ENCODE results near the gene LAMC1.

The LAMC1 gene

DNA sequence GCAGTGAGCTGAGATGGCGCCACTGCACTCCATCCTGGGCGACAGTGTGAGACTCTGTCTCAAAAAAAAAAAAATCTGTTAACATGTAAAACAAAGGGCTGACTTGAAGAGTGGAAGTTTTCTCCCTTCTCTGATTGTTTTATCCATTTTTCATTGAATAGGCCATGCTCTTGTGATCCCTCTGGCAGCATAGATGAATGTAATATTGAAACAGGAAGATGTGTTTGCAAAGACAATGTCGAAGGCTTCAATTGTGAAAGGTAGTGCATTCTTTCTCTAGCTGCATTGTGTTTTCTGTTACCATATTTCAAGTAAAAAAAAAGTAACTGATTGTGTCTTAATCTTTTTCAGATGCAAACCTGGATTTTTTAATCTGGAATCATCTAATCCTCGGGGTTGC, 93.2 kb downstream of the LAMC1 start:
- DNase-seq (ENCODE audit: low read depth) = no peak
- H3K4me3 ChIP-seq (ENCODE audit: low read depth, low read length) = no peak overlapping the region
- TF ChIP-seq, protein P1, sequence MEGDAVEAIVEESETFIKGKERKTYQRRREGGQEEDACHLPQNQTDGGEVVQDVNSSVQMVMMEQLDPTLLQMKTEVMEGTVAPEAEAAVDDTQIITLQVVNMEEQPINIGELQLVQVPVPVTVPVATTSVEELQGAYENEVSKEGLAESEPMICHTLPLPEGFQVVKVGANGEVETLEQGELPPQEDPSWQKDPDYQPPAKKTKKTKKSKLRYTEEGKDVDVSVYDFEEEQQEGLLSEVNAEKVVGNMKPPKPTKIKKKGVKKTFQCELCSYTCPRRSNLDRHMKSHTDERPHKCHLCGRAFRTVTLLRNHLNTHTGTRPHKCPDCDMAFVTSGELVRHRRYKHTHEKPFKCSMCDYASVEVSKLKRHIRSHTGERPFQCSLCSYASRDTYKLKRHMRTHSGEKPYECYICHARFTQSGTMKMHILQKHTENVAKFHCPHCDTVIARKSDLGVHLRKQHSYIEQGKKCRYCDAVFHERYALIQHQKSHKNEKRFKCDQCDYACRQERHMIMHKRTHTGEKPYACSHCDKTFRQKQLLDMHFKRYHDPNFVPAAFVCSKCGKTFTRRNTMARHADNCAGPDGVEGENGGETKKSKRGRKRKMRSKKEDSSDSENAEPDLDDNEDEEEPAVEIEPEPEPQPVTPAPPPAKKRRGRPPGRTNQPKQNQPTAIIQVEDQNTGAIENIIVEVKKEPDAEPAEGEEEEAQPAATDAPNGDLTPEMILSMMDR (IDR thresholded peaks at IDR 0.05; ENCODE audit: low read depth, low read length, missing control alignments) = no peak
- in situ Hi-C loops (cut with HindIII; ENCODE audit: low sequenced_read_pairs) = no loop called here

DNA sequence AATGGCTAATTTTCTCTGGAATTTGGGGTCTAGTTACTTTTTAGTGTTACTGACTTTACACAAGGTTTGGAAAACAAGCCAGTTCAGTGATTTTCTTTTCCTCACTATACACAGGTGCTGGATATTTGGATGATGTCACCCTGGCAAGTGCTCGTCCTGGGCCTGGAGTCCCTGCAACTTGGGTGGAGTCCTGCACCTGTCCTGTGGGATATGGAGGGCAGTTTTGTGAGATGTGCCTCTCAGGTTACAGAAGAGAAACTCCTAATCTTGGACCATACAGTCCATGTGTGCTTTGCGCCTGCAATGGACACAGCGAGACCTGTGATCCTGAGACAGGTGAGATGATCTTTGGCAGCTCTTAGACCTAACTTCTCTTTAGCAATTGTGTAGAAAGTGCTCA, 98.4 kb downstream of the LAMC1 start:
- TF ChIP-seq, protein P1 (IDR thresholded peaks at IDR 0.05; ENCODE audit: low read depth, low read length, missing control alignments) = no peak

DNA sequence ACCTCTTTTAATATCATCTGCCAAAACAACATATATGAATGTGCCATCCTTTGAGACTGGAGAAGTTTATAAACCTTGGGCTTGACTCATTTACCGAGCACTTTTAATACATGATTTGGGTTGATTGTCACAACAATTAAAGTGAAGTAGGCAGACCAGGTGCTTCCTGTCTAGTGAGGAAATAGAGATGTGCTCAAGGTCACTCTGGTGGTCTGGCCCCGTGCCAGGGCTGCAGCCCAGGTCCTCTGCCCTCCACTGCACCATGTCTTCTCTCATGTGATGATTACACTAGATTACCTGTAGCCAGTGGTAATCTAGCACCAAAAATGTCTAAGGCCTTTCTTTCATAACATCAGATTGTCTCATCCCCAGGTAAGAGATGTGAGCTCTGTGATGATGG, 101.0 kb downstream of the LAMC1 start:
- in situ Hi-C loops (cut with HindIII; ENCODE audit: low sequenced_read_pairs) = no loop called here
- TF ChIP-seq, protein P1 (IDR thresholded peaks at IDR 0.05; ENCODE audit: low read depth, low read length, missing control alignments) = no peak
- H3K4me3 ChIP-seq (ENCODE audit: low read depth, low read length) = no peak overlapping the region
- no peak for DNase-seq (ENCODE audit: low read depth)

More for the DNA sequence above, 98.4 kb downstream of the LAMC1 start:
- in situ Hi-C loops (cut with HindIII; ENCODE audit: low sequenced_read_pairs) = no loop called here
- no peak for DNase-seq (ENCODE audit: low read depth)
- no peak overlapping the region for H3K4me3 ChIP-seq (ENCODE audit: low read depth, low read length)

DNA sequence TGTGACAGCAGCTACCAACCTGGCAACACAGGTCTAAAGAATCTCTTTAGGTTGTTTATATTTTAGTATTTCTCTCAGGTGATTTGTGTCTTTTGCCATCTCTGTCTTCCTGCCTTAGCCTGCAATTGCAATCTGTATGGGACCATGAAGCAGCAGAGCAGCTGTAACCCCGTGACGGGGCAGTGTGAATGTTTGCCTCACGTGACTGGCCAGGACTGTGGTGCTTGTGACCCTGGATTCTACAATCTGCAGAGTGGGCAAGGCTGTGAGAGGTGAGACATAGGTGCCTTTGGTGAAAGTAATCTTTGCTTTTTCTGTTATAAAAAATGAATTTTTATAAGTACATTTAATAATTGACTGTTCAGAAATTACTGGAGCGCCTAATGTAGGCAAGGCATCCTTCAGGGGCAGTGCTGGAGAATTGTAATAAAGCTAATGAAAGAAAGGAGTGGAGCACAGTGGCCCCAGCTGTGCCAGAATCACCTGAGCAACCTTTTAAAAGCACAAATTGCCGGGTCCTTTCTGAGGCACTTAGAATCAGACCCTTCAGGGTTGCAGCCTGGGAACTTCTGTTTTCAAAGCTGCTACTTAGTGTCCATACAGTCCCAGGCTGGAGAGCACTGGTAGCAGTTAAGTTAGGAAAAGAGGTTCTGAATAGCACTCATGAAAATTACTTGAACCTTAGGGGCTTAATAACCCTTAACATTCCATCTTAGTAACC, 102.2 kb downstream of the LAMC1 start:
- H3K4me3 ChIP-seq (ENCODE audit: low read depth, low read length) = no peak overlapping the region
- in situ Hi-C loops (cut with HindIII; ENCODE audit: low sequenced_read_pairs) = no loop called here
- no peak for DNase-seq (ENCODE audit: low read depth)
- TF ChIP-seq, protein P1 (IDR thresholded peaks at IDR 0.05; ENCODE audit: low read depth, low read length, missing control alignments) = no peak

DNA sequence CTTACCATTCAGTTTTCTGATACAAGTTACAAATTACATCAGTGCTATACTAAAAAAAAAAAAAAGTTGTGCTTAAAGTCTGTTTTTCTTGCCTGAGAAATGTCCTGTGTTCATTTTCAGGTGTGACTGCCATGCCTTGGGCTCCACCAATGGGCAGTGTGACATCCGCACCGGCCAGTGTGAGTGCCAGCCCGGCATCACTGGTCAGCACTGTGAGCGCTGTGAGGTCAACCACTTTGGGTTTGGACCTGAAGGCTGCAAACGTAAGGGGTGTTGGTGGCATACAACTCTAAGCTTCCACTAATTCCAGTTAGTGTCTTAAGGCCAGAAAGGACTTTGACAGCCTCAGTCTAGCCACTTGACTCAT, 102.8 kb downstream of the LAMC1 start:
- no peak overlapping the region for H3K4me3 ChIP-seq (ENCODE audit: low read depth, low read length)
- DNase-seq (ENCODE audit: low read depth) = no peak
- TF ChIP-seq, protein P1 (IDR thresholded peaks at IDR 0.05; ENCODE audit: low read depth, low read length, missing control alignments) = no peak
- in situ Hi-C loops (cut with HindIII; ENCODE audit: low sequenced_read_pairs) = no loop called here

DNA sequence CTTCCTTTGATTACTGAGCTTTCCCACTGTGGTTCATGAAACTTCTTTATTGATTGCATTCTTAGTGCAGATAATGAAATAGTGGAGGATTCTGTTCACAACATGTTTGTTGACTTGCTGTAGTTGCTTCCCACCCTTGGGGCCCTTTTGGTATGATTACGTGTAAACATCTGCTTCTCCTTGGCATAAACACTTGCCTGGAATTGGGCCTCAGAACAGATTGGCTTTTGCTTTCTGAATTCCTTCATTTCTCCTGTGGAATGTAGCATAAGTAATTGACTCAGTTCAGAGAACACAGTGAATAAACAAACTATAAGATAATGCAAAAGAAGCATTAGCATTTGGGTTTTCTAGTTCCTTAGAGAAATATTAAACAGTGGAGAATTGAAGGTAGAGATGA, 103.3 kb downstream of the LAMC1 start:
- no peak for DNase-seq (ENCODE audit: low read depth)
- TF ChIP-seq, protein P1 (IDR thresholded peaks at IDR 0.05; ENCODE audit: low read depth, low read length, missing control alignments) = no peak
- in situ Hi-C loops (cut with HindIII; ENCODE audit: low sequenced_read_pairs) = no loop called here

More for the DNA sequence above, 103.3 kb downstream of the LAMC1 start:
- no peak overlapping the region for H3K4me3 ChIP-seq (ENCODE audit: low read depth, low read length)

Measured in astrocyte of the cerebellum (primary cell).